NT2/D1 (cell line): ENCODE results near the gene DNMT3A.

ENCODE experiments used
- YY1 ChIP-seq: IDR thresholded peaks from 2 replicates; pipeline ENCODE4 v1.6.1; 2011; ENCODE audit not compliant: insufficient read length, insufficient read depth
- ZNF274 ChIP-seq: IDR thresholded peaks from 2 replicates; pipeline ENCODE4 v1.6.1; 2011; ENCODE audit warnings: mild to moderate bottlenecking, low read depth, low read length

- no peak for TF ChIP-seq ZNF274
- no peak for TF ChIP-seq YY1
Observed at GRCh38 chr2:25366629-25367028, 24.9 kb upstream of the DNMT3A start.
